Neural progenitor cell (in vitro differentiated cells): ENCODE measurements around the gene PMIS2. TPM values are rescaled to one million over a fixed set of nuclear protein-coding genes. Genes with fewer than 3 reads are reported as not detected.

Experiments
- DNase-seq: peaks from one replicate; pipeline ENCODE4 v3.0.0-alpha.2; 2016; ENCODE audit warnings: low spot score
- H2AFZ ChIP-seq: fragments of 200-600 bp; sonication (generic); replicated peaks from 2 replicates; pipeline ENCODE4 v1.6.1; 2016; ENCODE audit warnings: antibody characterized with exemption
- H3F3A ChIP-seq: fragments of 200-600 bp; sonication (generic); 2 replicates; pipeline ENCODE4 v1.6.1; 2016; ENCODE audit warnings: antibody characterized with exemption, low read depth
- H3K27ac ChIP-seq: fragments of 200-600 bp; sonication (generic); 2 replicates; pipeline ENCODE4 v1.5.1; 2016; ENCODE audit warnings: mild to moderate bottlenecking
- H3K27me3 ChIP-seq: fragments of 200-600 bp; sonication (generic); 2 replicates; pipeline ENCODE4 v1.6.1; 2016; ENCODE audit warnings: mild to moderate bottlenecking, moderate library complexity
- H3K36me3 ChIP-seq: fragments of 200-600 bp; sonication (generic); 2 replicates; pipeline ENCODE4 v1.5.1; 2016
- H3K4me1 ChIP-seq: fragments of 200-600 bp; sonication (generic); 2 replicates; pipeline ENCODE4 v1.6.1; 2016; ENCODE audit warnings: mixed run types
- H3K4me2 ChIP-seq: fragments of 200-600 bp; sonication (generic); 2 replicates; pipeline ENCODE4 v1.6.1; 2016
- H3K4me3 ChIP-seq: fragments of 200-600 bp; sonication (generic); 2 replicates; pipeline ENCODE4 v1.5.1; 2016
- H3K79me2 ChIP-seq: fragments of 200-600 bp; sonication (generic); 2 replicates; pipeline ENCODE4 v1.6.1; 2016; ENCODE audit warnings: low read depth
- H3K9ac ChIP-seq: fragments of 200-600 bp; sonication (generic); 2 replicates; pipeline ENCODE4 v1.6.1; 2016
- H3K9me3 ChIP-seq: fragments of 200-600 bp; sonication (generic); 2 replicates; pipeline ENCODE4 v1.5.1; 2016; ENCODE audit warnings: low read depth
- H4K20me1 ChIP-seq: fragments of 200-600 bp; sonication (generic); 2 replicates; pipeline ENCODE4 v1.6.1; 2016; ENCODE audit warnings: low read depth
- H3K27ac Mint-ChIP-seq: 3 replicates; pipeline ENCODE4 v1.8.0; 2021; ENCODE audit warnings: mixed read lengths
- H3K27me3 Mint-ChIP-seq: 2 replicates; pipeline ENCODE4 v1.8.0; 2022; ENCODE audit warnings: low read depth, mild to moderate bottlenecking, inconsistent platforms, moderate library complexity, mixed read lengths; ENCODE audit not compliant: insufficient read depth
- H3K36me3 Mint-ChIP-seq: 3 replicates; pipeline ENCODE4 v1.8.0; 2021; ENCODE audit warnings: mixed read lengths
- H3K4me1 Mint-ChIP-seq: 3 replicates; pipeline ENCODE4 v1.8.0; 2021; ENCODE audit warnings: mixed read lengths
- H3K4me3 Mint-ChIP-seq: 3 replicates; pipeline ENCODE4 v1.8.0; 2021; ENCODE audit warnings: mild to moderate bottlenecking, moderate library complexity, mixed read lengths
- H3K9me3 Mint-ChIP-seq: 3 replicates; pipeline ENCODE4 v1.8.0; 2020; ENCODE audit warnings: mixed read lengths
- CTCF ChIP-seq: fragments of 200-600 bp; sonication (generic); IDR thresholded peaks from 2 replicates; pipeline ENCODE4 v1.5.1; 2017; ENCODE audit warnings: antibody characterized with exemption, mild to moderate bottlenecking
- EZH2 ChIP-seq: fragments of 200-600 bp; sonication (generic); IDR thresholded peaks from 2 replicates; pipeline ENCODE4 v1.6.1; 2017; ENCODE audit warnings: antibody characterized with exemption, mild to moderate bottlenecking, moderate library complexity
- EZH2phosphoT487 ChIP-seq: fragments of 200-600 bp; sonication (generic); IDR thresholded peaks from 2 replicates; pipeline ENCODE4 v1.6.1; 2017; ENCODE audit warnings: antibody characterized with exemption
- total RNA-seq: library from RNA; depleted of rRNA; stranded (reverse); fragments of >200 nt; gene quantifications from 2 replicates; pipeline ENCODE4 v1.2.3, GENCODE V29; 2015; ENCODE audit warnings: low replicate concordance

The PMIS2 gene
- total RNA-seq, 1 donor from 2014 or later, result not detected

- Mint-ChIP-seq H3K9me3 (peaks cover 29% of the 10 kb centered on the region), H3K4me1 (no peaks in the 10 kb centered on the region), H3K36me3 (peaks cover 2% of the 10 kb centered on the region), H3K27me3 (peaks cover 2% of the 10 kb centered on the region), H3K27ac (no peak overlapping the region), H3K4me3 (no peak overlapping the region)
- H3K4me2 ChIP-seq, result no peak overlapping the region
- H3F3A ChIP-seq, result no peaks in the 10 kb centered on the region
- peaks cover 14% of the 10 kb centered on the region for H3K27me3 ChIP-seq
- H3K9me3 ChIP-seq, result no peaks in the 10 kb centered on the region
- H3K4me1 ChIP-seq, result no peaks in the 10 kb centered on the region
- no peak overlapping the region for H3K4me3 ChIP-seq
- TF ChIP-seq EZH2 (no peak), EZH2phosphoT487 (no peak), CTCF (no peak)
- no peak overlapping the region for H2AFZ ChIP-seq
- DNase-seq, result no peak
- H3K9ac ChIP-seq, result no peak overlapping the region
- no peaks in the 10 kb centered on the region for H3K79me2 ChIP-seq
- H3K36me3 ChIP-seq, result no peaks in the 10 kb centered on the region
- no peaks in the 10 kb centered on the region for H4K20me1 ChIP-seq
- no peak overlapping the region for H3K27ac ChIP-seq
These were observed 8.1 kb upstream of the PMIS2 start for GRCh38 chr19:35577918-35578317.

- no peak for DNase-seq
These were observed 7.3 kb upstream of the PMIS2 start for GRCh38 chr19:35578707-35579106.

GRCh38 chr19:35582760-35583159, 3.2 kb upstream of the PMIS2 start:
- no peaks in the 10 kb centered on the region for H3K36me3 ChIP-seq
- no peak overlapping the region for H3K4me2 ChIP-seq
- no peaks in the 10 kb centered on the region for H3K79me2 ChIP-seq
- no peak overlapping the region for H3K27ac ChIP-seq
- Mint-ChIP-seq H3K36me3 (no peaks in the 10 kb centered on the region), H3K4me1 (peaks cover 11% of the 10 kb centered on the region), H3K4me3 (no peak overlapping the region), H3K27ac (no peak overlapping the region), H3K27me3 (peaks cover under 1% of the 10 kb centered on the region), H3K9me3 (peaks cover 9% of the 10 kb centered on the region)
- no peak overlapping the region for H3K4me3 ChIP-seq
- H3K9ac ChIP-seq, result no peak overlapping the region
- peaks cover 26% of the 10 kb centered on the region for H3K27me3 ChIP-seq
- H4K20me1 ChIP-seq, result no peaks in the 10 kb centered on the region
- H3K4me1 ChIP-seq, result no peaks in the 10 kb centered on the region
- H3F3A ChIP-seq, result no peaks in the 10 kb centered on the region
- TF ChIP-seq EZH2phosphoT487 (no peak), EZH2 (no peak), CTCF (no peak)
- no peaks in the 10 kb centered on the region for H3K9me3 ChIP-seq
- H2AFZ ChIP-seq, result no peak overlapping the region
- DNase-seq, result no peak

More at GRCh38 chr19:35578707-35579106, 7.3 kb upstream of the PMIS2 start:
- H3K4me3 Mint-ChIP-seq, result no peak overlapping the region
- Histone ChIP-seq H3K36me3 (no peaks in the 10 kb centered on the region), H3F3A (no peaks in the 10 kb centered on the region), H3K9me3 (no peaks in the 10 kb centered on the region), H3K27ac (no peak overlapping the region), H3K4me2 (no peak overlapping the region), H3K4me1 (no peaks in the 10 kb centered on the region), H3K27me3 (peaks cover 13% of the 10 kb centered on the region), H2AFZ (no peak overlapping the region), H4K20me1 (no peaks in the 10 kb centered on the region), H3K79me2 (no peaks in the 10 kb centered on the region), H3K4me3 (no peak overlapping the region), H3K9ac (no peak overlapping the region)
- H3K27me3 Mint-ChIP-seq, result peaks cover 2% of the 10 kb centered on the region
- peaks cover 2% of the 10 kb centered on the region for H3K36me3 Mint-ChIP-seq
- H3K4me1 Mint-ChIP-seq, result no peaks in the 10 kb centered on the region
- TF ChIP-seq EZH2 (no peak), EZH2phosphoT487 (no peak), CTCF (no peak)
- H3K27ac Mint-ChIP-seq, result no peak overlapping the region
- H3K9me3 Mint-ChIP-seq, result peaks cover 29% of the 10 kb centered on the region
